Head of caudate nucleus (tissue), 42 donors: Measurements from ENCODE around the gene PEX11A.

ENCODE experiments used
- DNase-seq, 42 donors: peaks; one replicate each; pipeline versions ENCODE4 v3.0.0 to v3.0.0-alpha.2; 2020 to 2021; ENCODE audit warnings: mixed read lengths in 7 of 42
- intact Hi-C: fragments of 100-400 bp; cut with DNase I; formaldehyde crosslinking; loops from one replicate; pipeline ENCODE4 v1.15.0; 2022

Gene PEX11A

DNA sequence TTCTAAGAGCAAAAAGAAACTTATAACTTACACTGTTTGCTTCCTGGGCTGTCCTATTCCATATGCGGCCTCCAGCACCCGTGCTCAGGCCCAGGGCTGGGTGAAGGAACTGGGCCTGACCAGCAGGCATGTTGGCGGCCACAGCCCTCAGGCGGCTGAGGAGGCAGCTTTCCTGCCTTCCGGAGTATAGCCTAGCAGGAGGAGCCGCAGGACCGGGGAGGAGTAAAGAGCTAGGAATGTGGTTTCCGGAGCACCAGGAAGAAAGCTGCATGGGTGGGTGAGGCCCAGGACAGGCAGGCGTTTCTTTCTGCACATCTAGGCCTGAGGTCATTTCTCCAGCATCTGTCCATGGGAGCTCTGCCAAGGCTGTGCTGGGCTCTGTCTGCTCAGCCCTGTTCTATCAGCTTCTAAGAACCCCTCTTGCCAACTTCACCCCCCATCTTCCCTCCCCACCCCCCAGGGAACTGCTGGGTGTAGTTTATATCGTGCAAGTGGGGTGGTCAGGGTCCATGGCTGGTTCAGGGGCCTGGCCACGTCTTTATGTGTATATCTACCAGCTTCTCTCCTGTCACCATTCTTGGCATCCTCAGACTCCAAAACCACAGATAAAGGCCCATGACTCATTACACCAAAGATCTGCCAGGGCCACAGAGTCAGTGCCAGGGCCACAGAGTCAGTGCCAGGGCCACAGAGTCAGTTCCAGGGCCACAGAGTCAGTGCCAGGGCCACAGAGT lies 27.5 kb downstream of the PEX11A start:
- intact Hi-C loops: no loop called here

DNA sequence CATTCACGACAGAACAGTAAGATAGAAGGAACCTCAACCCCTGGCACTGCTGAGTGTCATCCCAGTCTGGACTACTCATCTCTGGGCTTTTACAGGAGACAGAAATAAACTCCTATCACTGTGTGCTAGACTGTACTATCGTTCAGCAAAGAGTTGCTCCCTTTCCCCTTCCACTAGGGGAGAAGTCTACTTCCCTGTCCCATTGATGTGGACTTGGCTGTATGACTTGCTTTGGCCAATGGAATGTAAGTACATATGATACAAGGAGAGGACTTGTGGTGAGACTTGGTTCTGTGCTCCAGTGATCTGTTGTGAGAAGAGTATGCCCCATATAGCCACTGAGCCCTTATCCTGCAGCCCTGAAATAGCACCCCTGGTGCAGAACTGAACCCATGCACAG lies 30.0 kb downstream of the PEX11A start:
- intact Hi-C loops: no loop called here
- DNase-seq: no peak

More for the DNA sequence above, 27.5 kb downstream of the PEX11A start:
- DNase-seq: peak in 1 of 42 donors; percentile 19

DNA sequence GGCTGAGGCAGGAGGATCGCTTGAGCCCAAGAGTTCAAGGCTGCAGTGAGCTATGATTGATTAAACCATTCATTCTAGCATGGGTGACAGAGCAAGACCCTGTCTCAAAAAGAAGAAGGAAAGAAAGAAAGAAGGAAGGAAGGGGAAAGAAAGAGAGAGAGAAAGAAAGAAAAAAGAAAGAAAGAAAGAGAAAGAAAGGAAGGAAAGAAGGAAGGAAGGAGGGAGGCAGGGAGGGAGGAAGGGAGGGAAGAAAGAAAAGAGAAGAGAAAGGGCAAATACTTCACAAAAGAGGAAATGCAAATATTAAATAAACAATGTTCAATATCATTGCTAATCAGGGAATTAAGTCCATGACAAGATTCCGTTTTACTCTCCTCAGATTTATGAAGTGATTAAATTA lies 31.3 kb downstream of the PEX11A start:
- DNase-seq: no peak
- intact Hi-C loops: no loop called here

DNA sequence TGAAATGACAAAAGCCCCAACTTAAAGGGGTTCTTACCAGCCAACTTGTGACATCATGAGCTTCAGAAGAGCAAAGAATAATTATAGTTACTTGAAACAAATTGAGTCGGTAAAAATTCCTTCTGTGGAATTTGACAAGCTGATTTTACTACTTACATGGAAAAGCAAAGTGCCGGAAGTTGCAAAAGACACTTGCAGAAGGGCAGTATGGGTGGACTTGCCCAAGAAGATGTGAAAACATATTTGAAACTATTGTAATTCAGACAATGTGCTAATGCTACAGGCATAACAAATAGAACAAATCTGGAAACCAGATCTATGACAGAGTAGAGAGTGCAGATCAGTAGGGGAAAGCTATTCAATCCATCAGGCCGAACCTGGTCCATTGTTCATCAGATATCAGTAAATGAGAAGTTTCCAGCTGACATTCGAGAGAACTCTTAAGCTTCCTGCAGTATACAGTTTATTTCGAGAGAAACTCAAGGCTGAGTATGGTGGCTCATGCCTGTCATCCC lies 32.8 kb downstream of the PEX11A start:
- intact Hi-C loops: no loop called here
- DNase-seq: peak in 1 of 42 donors; percentile 9

DNA sequence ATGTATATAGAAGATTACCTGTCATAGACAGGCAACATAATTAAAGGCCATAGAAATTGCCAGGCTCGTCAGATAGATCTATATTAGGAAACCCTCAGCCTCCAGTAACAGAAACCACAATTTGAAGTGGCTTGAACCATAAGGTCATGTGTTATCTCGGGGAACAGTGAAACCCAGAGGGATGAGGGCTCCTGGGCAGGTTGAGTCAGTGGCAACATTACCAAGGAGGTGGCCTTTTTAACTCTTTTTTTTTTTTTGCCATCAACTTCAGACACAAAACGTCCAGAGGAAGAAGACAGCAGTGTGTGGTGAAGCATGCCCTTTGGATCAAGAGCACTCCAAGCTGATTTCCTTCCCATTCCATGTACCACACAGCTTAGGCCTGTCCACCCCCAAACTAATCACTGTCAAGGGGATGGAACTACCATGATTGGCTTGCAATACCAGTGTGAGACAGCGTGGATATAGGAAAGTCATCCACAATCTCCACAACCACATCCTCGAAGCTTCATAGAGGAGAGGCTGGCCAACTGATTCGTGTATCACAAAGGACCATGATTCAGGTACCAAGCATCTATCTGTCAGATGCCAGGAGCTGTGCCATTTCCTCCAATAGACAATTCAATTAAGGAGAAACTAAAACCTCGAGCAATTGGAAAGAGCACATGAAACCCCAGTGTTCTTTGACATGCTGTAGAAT lies 34.3 kb downstream of the PEX11A start:
- DNase-seq: peak in 1 of 42 donors; percentile 5
- intact Hi-C loops: no loop called here

DNA sequence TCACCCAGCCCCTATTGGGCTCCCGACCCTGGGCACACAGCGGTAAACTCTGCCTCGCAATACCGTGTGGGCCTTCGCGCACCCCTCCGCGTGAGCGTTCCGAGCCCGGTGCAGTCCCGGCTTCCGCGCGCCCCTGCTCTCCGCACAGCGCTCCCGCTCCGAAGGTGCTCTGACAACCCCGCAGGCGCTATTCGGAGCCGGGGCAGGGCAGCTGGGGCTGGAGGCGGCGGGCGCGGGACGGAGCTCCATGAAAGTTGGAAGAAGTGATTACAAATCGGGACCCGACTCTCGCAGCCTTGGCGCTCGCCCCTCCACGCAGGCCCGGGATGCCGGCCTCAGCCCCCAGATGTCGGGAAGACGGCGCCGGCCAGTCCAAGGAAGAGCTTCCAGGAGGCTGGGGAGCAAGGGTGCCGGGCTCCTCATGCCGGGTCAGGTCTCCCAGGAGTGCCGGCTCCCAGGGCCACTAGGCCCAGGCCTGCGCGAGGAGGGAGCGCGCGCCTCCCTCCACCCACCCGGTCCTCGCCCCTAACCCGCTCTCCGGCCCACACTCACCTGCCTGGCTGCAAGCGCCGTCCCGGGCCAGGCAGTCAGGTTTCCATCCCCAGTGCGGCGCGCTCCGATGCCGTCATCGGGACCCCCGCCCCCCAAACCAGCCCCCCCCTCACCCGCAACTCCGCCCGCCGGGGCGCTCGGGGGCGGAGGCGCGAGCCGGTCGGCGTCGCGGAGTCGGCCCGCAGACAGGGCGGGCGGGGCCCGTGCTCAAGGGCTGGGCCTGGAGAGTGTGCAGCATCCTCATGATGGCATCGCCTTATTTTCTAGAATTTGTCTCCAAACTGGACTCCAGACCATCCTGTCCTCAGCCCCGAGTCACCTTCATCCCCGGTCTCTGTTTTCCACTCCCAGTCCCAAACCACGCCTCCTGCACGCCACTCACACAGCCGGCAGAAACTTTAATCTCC lies 35.4 kb downstream of the PEX11A start, which contains the start of gene KIF7:
Gene KIF7, minus strand, starts transcription at position 621 of the 959 bp plus-strand sequence. CDS start 2,537 bp downstream, outside the sequence.
- peak in 7 of 42 donors; percentile 15 to 46 (median 36) for DNase-seq
- intact Hi-C loops: no loop called here

DNA sequence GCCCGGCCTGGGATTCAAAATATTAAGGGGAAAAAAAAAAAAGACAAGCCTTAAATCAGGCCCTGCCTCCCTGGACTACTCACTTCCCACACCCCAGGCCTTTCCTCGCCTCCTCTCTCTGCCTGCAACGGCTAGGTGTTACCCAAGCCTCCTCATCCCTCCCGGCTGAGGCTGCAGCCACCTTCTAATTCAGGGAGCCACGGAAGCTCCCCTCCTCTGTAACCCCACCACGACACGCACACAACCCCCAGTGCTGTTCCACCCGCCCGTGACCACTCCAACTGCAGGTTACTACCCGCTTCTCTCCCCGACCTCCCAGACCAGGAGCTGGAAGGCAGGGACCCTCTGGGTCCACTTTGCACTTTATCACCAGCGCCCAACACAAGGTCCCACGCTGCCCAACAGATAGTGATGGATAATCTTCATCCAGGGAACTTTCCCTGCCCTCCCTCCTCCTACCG lies 36.2 kb downstream of the PEX11A start:
- DNase-seq: no peak
- intact Hi-C loops: no loop called here

DNA sequence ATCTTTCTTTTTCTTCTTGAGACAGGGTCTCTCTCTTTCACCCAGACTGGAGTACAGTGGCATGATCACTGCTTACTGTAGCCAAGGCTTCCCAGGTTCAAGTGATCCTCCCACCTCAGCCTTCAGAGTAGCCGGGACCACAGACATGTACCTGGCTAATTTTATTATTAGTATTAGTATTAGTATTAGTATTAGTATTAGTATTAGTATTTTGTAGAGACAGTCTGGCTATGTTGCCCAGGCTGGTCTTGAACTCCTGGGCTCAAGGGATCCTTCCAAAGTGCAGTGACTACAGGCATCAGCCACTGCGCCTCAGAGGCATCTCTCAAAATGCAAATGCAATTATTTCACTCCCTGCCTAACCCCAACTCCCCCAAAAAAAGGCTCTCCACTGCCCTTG lies 37.0 kb downstream of the PEX11A start:
- intact Hi-C loops: no loop called here

DNA sequence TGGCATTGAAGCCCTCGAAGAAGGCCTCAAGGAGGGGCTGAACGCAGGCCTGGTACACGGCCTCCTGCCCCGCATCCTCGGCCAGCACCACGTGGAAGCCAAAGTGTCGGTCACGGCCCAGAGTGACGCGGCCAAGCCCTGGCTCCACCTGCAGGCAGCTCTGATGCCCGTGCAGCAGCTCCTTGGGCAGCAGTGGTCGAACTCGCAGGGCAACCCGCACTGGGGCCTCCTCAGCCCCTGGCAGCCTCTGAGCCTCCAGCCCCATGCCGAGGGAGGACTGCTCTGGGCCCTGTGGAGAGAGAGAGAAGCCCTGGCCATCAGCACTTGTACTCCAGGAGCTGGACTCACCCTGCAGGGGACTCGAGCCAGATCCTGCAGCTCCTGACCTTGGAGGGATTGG lies 37.9 kb downstream of the PEX11A start:
- no peak for DNase-seq
- intact Hi-C loops: no loop called here

More for the DNA sequence above, 37.0 kb downstream of the PEX11A start:
- no peak for DNase-seq

DNA sequence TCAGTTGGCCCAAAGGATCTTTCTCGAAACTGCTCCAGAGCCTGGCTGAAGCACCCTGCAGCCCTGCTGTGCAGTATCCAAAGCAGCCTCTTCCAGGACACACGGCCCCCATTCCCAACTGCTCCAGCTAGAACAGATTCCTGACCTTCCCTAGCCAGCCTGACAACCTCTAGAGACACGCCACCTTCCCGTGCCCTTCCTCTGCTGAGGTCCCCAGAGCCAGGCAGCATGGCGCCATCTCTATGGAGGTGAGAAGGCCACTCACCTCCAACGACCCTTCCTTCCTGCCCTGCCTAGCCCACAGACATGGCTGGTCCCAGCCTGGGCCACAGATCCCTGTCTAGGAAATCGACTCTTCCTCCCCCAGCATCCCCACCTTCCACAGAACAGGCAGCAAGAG lies 38.4 kb downstream of the PEX11A start:
- DNase-seq: no peak
- intact Hi-C loops: no loop called here

DNA sequence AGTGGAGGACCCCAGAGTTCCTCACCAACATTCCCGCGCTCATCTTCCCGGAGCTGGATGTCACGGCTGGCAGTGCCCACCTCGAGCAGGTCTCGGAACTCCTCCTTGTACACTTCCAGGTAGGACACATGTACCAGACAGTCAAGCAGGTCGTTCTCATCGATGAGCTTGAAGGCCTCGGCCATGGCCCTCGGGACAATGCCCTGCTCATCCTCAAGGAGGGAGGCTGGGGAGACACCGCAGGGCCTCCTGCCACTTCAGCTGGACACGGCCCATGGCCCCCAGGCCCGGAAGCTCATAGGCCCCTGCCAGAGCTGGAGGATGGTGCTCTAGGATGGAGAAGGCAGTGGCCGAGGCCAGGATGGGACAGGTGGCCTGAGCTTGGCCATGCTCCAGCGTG lies 40.8 kb downstream of the PEX11A start:
- no peak for DNase-seq
- intact Hi-C loops: no loop called here

DNA sequence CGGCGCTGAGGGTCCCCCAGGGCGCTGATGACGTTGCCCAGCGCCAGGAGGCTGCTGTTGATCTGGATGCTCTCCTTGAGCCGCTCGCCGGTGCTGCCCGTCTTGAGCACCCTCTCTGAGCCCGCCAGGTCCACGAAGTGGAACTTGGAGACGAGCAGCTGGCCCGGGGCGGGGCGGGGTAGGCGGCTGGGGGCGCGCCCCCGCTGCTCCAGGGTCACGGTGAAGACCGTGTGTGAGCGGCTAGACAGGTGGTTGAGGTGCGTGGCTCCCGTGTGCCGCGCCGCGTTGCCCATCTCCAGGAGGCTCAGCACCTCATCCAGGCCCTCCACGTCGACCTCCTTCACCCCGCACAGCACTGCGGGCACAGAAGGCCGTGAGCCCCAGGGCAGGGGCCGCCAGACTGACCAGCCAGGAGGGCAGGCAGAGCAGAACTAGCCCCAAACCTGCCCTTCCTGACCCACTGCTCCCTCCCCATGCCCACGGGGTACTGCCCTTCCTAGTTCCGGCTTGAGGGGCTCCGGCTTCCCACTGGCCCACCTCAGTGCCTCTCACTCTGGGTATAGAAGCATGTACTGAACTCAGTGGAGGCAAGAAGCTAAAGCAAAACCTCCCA lies 41.4 kb downstream of the PEX11A start:
- intact Hi-C loops: no loop called here
- no peak for DNase-seq

DNA sequence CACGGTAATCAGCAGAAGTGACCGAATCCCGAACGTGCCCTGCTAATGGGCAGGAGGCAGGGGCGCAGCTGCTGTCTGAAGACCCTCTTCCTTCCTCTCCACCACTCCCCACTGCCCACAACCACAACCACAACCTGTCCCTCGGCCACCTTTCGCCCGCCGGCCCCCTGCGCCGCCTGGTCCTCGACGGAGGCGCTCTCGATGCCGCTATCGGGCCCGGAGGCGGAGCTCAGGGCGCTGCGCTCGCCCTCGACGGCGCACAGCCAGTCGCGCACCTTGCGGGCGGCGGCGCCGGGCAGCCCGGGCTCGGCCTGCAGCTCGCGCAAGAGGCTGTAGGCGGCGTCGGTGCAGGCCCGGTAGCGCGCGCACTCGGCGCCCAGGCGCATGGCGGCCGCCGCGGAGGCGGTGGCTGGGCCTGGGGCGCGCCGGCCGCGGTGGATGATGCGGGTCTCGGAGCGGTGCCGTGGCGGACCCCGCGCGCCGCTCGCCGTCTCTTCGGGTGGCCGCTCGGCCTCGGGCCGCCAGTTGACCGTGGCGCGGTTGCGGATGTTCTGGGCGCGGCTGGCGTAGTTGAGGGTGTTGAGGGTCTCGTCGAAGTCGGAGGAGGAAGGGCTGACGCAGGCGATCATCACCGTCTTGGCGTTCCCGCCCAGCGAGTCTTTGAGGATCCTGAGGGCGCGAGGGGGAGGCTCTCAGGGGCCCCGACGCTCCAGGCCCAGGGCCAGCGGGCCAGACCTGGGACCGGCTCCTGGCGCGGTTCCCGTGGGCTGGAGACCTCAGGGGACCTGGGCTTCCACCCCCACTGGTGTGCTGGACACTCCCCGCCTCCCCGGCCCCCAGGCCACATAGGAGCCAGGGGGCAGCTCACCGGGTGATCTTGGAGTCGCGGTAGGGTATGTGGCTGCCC lies 42.2 kb downstream of the PEX11A start:
- peak in 1 of 42 donors; percentile 12 for DNase-seq
- intact Hi-C loops: no loop called here

DNA sequence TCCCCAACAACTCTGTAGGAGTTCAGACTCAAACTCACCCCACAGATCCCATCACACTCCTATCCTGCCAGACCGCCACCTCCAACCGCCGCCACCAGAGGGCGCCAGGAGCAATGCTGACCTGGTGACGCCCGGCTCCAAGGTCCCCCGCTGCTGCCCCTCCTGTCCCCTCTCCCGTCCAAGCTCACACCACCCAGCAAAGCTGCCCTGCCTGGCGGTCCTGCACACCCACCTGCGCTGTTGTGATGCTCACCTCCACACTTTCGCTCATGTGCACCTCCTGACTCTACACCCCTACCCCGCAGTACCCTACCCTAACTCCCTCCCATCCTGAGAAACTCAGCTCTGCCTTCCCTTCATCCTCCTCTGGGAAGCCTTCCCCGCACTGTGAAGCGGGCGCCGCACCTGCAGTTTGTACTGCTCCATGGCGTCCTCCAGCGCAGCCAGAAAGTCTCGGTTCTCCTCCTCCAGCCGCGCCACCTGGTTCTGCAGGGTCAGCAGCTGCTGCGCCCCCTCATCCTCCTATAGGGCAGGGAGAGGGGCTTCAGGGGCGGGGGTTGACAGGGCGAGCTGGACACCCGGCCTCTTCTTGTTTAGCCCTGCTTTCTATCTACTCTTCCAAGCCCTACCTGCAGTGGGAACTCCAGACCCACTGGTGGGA lies 43.2 kb downstream of the PEX11A start:
- intact Hi-C loops: no loop called here

DNA sequence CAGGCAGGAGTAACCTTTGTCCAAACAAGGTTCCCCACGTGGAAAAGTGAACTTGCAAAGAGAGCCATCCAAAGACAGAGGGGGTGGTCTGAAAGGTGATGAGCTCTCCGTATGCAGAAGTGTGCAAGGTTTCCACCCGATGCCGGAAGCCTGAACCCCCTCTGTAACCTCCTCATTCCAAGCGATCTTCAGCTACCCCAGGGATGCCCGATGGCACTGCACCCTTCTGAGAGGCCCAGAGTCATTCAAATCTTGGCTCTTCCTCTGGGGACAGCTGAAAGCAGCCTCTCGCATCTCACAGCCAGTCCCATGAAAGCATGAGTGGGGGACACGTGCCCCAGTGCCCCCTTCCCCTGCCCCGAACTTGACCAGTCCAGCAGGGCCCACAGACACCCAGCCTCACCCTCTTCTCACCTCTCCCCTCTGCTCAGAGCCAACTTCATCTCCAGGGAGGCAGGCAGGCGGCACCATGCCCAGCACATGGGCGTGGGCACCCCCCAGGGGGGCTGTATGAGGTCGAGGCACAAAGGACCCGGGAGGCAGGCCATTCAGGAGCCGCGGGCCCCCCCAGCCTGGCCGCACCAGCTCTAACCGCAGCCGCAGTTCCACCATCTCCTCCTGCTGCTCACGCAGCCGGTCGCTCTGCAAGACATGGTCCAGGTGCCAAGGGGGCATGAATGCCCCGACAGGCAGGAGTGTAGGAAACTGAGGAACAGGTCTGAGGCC lies 44.0 kb downstream of the PEX11A start:
- peak in 1 of 42 donors; percentile 3 for DNase-seq

More for the DNA sequence above, 43.2 kb downstream of the PEX11A start:
- DNase-seq: peak in 41 of 42 donors; percentile 33 to 86 (median 67)

DNA sequence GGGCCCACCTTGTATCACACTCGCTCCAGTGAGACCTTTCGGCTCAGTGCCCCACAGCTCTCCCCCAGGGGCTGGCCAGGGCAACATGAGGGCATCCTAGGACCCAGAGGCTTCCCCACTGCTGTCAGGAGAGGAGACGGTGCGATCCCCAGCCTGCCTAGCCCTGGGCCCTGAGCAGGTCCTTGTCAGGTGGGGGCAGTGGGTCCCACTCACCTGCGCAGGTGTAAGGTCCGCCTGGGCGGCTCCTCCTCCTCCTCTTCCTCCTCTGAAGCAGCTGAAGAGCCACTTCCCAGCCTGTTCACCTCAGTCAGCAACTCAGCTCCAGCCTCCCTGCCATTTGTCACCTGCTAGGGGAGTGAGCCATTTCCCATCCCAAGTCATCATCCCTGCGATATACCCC lies 44.9 kb downstream of the PEX11A start:
- DNase-seq: peak in 1 of 42 donors; percentile 6
- intact Hi-C loops: no loop called here

More for the DNA sequence above, 44.0 kb downstream of the PEX11A start:
- intact Hi-C loops: no loop called here
